ENCODE results near the gene SNX5. TPM values are rescaled to one million over a fixed set of nuclear protein-coding genes. Genes with fewer than 3 reads are reported as not detected.

The SNX5 gene
- total and polyA plus RNA-seq, 9 of the 15 experiments (the other 6 are each of a cell fraction or from before 2014, with no cell fraction given): 53.5 to 276 (median 160) TPM

GRCh38 chr20:17950670-17951069, 17.9 kb downstream of the SNX5 start:
- in situ Hi-C loops (cut with MboI): no loop called here

GRCh38 chr20:17949899-17950298, 18.7 kb downstream of the SNX5 start:
- Histone ChIP-seq H3K4me2 (ENCODE audit: insufficient read depth, low read length) (no peak overlapping the region), H3K79me2 (ENCODE audit: control insufficient read depth, insufficient read depth, low read length) (peaks cover 37% of the 10 kb centered on the region), H4K20me1 (replicated peaks; ENCODE audit: control insufficient read depth, insufficient read depth, low read length) (no peaks in the 10 kb centered on the region), H3K4me1 (replicated peaks in 1 of 2; ENCODE audit: control insufficient read depth in 2 of 2, insufficient read depth in 2 of 2, low read length in 2 of 2) (no peaks in the 10 kb centered on the region), H3K27ac (ENCODE audit: extremely low read depth, low read depth, low read length) (no peak overlapping the region), H2AFZ (ENCODE audit: low read depth, low read length) (no peak overlapping the region), H3K9ac (ENCODE audit: insufficient read depth in 1 of 2, low read depth in 2 of 2, low read length in 2 of 2) (no peak overlapping the region), H3K9me3 (replicated peaks; ENCODE audit: control insufficient read depth, insufficient read depth, low read depth, low read length) (no peaks in the 10 kb centered on the region), H3K4me3 (no peak overlapping the region), H3K27me3 (ENCODE audit: control insufficient read depth in 2 of 2, insufficient read depth in 2 of 2, low read length in 2 of 2) (no peaks in the 10 kb centered on the region), H3K36me3 (ENCODE audit: control insufficient read depth, insufficient read depth, low read length) (peaks cover 100% of the 10 kb centered on the region), H3K9me1 (ENCODE audit: control insufficient read depth, insufficient read depth, low read length) (no peaks in the 10 kb centered on the region)
- no peak for DNase-seq (ENCODE audit: extremely low read depth in 1 of 4, low spot score in 3 of 4)
- POLR2A ChIA-PET: interaction anchor here (0.6 to 1.6 kb wide), 2 partner anchors 9 to 267 kb away, joined by 3 to 4 read pairs; no protein-coding TSS in a partner anchor
- 92% methylated on average over 4 of the region's 4 CpGs for WGBS (ENCODE audit: insufficient coverage, low coverage, missing lambda C conversion rate)
- CTCF ChIA-PET (ENCODE audit: low intra/inter-chr PET ratio): no interaction called here
- no peak for FAIRE-seq
- intact Hi-C loops (cut with micrococcal nuclease): no loop called here
- no peak for ATAC-seq
- BruUV-seq (replicated peaks): no TSS peak
- in situ Hi-C loops (cut with MboI): no loop called here
- TF ChIP-seq CREM (IDR thresholded peaks at IDR 0.05; ENCODE audit: low read depth) (no peak), HCFC1 (IDR thresholded peaks at IDR 0.05; ENCODE audit: low read depth, low read length) (no peak), GATA2 (CRISPR knock-in tag; IDR thresholded peaks at IDR 0.05) (no peak), BRCA1 (IDR thresholded peaks at IDR 0.05) (no peak), BRCA1 (CRISPR knock-in tag; IDR thresholded peaks at IDR 0.05) (no peak), ARID1B (IDR thresholded peaks at IDR 0.05) (no peak), U2AF2 (optimal IDR thresholded peaks at IDR 0.05; ENCODE audit: low read depth, low read length) (no peak), ZNF3 (CRISPR knock-in tag; IDR thresholded peaks at IDR 0.05) (no peak), FOXA3 (CRISPR knock-in tag; conservative IDR thresholded peaks at IDR 0.05 in 1 of 2, IDR thresholded peaks at IDR 0.05 in 1 of 2) (no peak), HNRNPLL (IDR thresholded peaks at IDR 0.05; ENCODE audit: low read depth, low read length, poor library complexity, severe bottlenecking) (no peak), ZNF124 (CRISPR knock-in tag; IDR thresholded peaks at IDR 0.05) (no peak), PHB (CRISPR knock-in tag; IDR thresholded peaks at IDR 0.05) (no peak), MYC (IDR thresholded peaks at IDR 0.05; ENCODE audit: low read depth, low read length) (no peak), MYC (CRISPR knock-in tag; IDR thresholded peaks at IDR 0.05; ENCODE audit: borderline replicate concordance, low read depth) (no peak), NR0B1 (IDR thresholded peaks at IDR 0.05; ENCODE audit: partially characterized antibody) (no peak)

More at GRCh38 chr20:17950670-17951069, 17.9 kb downstream of the SNX5 start:
- FAIRE-seq (no peak), DNase-seq (ENCODE audit: extremely low read depth in 1 of 4, low spot score in 3 of 4) (no peak), ATAC-seq (no peak)
- Histone ChIP-seq H3K4me2 (ENCODE audit: insufficient read depth, low read length) (no peak overlapping the region), H4K20me1 (replicated peaks; ENCODE audit: control insufficient read depth, insufficient read depth, low read length) (no peaks in the 10 kb centered on the region), H3K27me3 (ENCODE audit: control insufficient read depth in 2 of 2, insufficient read depth in 2 of 2, low read length in 2 of 2) (no peaks in the 10 kb centered on the region), H3K79me2 (ENCODE audit: control insufficient read depth, insufficient read depth, low read length) (peaks cover 45% of the 10 kb centered on the region), H3K4me3 (no peak overlapping the region), H3K9me1 (ENCODE audit: control insufficient read depth, insufficient read depth, low read length) (no peaks in the 10 kb centered on the region), H3K9ac (ENCODE audit: insufficient read depth in 1 of 2, low read depth in 2 of 2, low read length in 2 of 2) (no peak overlapping the region), H2AFZ (ENCODE audit: low read depth, low read length) (no peak overlapping the region), H3K4me1 (replicated peaks in 1 of 2; ENCODE audit: control insufficient read depth in 2 of 2, insufficient read depth in 2 of 2, low read length in 2 of 2) (no peaks in the 10 kb centered on the region), H3K27ac (ENCODE audit: extremely low read depth, low read depth, low read length) (no peak overlapping the region), H3K9me3 (replicated peaks; ENCODE audit: control insufficient read depth, insufficient read depth, low read depth, low read length) (no peaks in the 10 kb centered on the region), H3K36me3 (ENCODE audit: control insufficient read depth, insufficient read depth, low read length) (peaks cover 100% of the 10 kb centered on the region)
- TF ChIP-seq PHF21A (IDR thresholded peaks at IDR 0.05; ENCODE audit: borderline replicate concordance, low read depth): no peak
- TF ChIP-seq DMBX1 (CRISPR knock-in tag; IDR thresholded peaks at IDR 0.05; ENCODE audit: borderline replicate concordance): no peak
- no peak for TF ChIP-seq SIX5 (IDR thresholded peaks at IDR 0.05; ENCODE audit: borderline replicate concordance in 1 of 2, insufficient read depth in 1 of 2, low read depth in 1 of 2, low read length in 2 of 2)
- TF ChIP-seq LCOR (CRISPR knock-in tag; IDR thresholded peaks at IDR 0.05): no peak
- intact Hi-C loops (cut with micrococcal nuclease): no loop called here
- POLR2A ChIA-PET: interaction anchor here (1.2 kb wide), 1 partner anchor 15 kb away, joined by 4 read pairs; no protein-coding TSS in a partner anchor
- CTCF ChIA-PET (ENCODE audit: low intra/inter-chr PET ratio): no interaction called here
- 93% methylated on average over 6 of the region's 6 CpGs for WGBS (ENCODE audit: insufficient coverage, low coverage, missing lambda C conversion rate)
- no TSS peak for BruUV-seq (replicated peaks)

All from K562 (cell line).